ENCODE results near the gene EN2.

Gene EN2

GRCh38 chr7:155422151-155422550 lies 35.8 kb upstream of the EN2 start:
- H3K4me3 ChIP-seq (ENCODE audit: low read length) = no peak overlapping the region
- no peak for TF ChIP-seq ZNF274 (IDR thresholded peaks at IDR 0.05; ENCODE audit: low read depth, low read length)

- TF ChIP-seq ZNF274 (IDR thresholded peaks at IDR 0.05; ENCODE audit: low read depth, low read length) = no peak
- H3K4me3 ChIP-seq (ENCODE audit: low read length) = no peak overlapping the region
Observed at GRCh38 chr7:155422599-155423336, 35.2 kb upstream of the EN2 start.

- TF ChIP-seq ZNF274 (IDR thresholded peaks at IDR 0.05; ENCODE audit: low read depth, low read length) = no peak
- H3K4me3 ChIP-seq (ENCODE audit: low read length) = no peak overlapping the region
Observed at GRCh38 chr7:155423337-155424285, 34.3 kb upstream of the EN2 start.

GRCh38 chr7:155424301-155425010 lies 33.5 kb upstream of the EN2 start:
- TF ChIP-seq ZNF274 (IDR thresholded peaks at IDR 0.05; ENCODE audit: low read depth, low read length) = no peak
- H3K4me3 ChIP-seq (ENCODE audit: low read length) = no peak overlapping the region

GRCh38 chr7:155425011-155425340 lies 33.0 kb upstream of the EN2 start:
- no peak overlapping the region for H3K4me3 ChIP-seq (ENCODE audit: low read length)
- no peak for TF ChIP-seq ZNF274 (IDR thresholded peaks at IDR 0.05; ENCODE audit: low read depth, low read length)

- TF ChIP-seq ZNF274 (IDR thresholded peaks at IDR 0.05; ENCODE audit: low read depth, low read length) = no peak
- H3K4me3 ChIP-seq (ENCODE audit: low read length) = no peak overlapping the region
Observed at GRCh38 chr7:155425887-155426286, 32.0 kb upstream of the EN2 start.

- no peak overlapping the region for H3K4me3 ChIP-seq (ENCODE audit: low read length)
- TF ChIP-seq ZNF274 (IDR thresholded peaks at IDR 0.05; ENCODE audit: low read depth, low read length) = no peak
Observed at GRCh38 chr7:155426543-155427410, 31.2 kb upstream of the EN2 start.

GRCh38 chr7:155427411-155428038 lies 30.4 kb upstream of the EN2 start:
- no peak overlapping the region for H3K4me3 ChIP-seq (ENCODE audit: low read length)
- no peak for TF ChIP-seq ZNF274 (IDR thresholded peaks at IDR 0.05; ENCODE audit: low read depth, low read length)

- no peak overlapping the region for H3K4me3 ChIP-seq (ENCODE audit: low read length)
- no peak for TF ChIP-seq ZNF274 (IDR thresholded peaks at IDR 0.05; ENCODE audit: low read depth, low read length)
Observed at GRCh38 chr7:155428171-155428834, 29.6 kb upstream of the EN2 start.

GRCh38 chr7:155429651-155430050 lies 28.3 kb upstream of the EN2 start:
- TF ChIP-seq ZNF274 (IDR thresholded peaks at IDR 0.05; ENCODE audit: low read depth, low read length) = no peak
- H3K4me3 ChIP-seq (ENCODE audit: low read length) = no peak overlapping the region

GRCh38 chr7:155430606-155431005 lies 27.3 kb upstream of the EN2 start:
- TF ChIP-seq ZNF274 (IDR thresholded peaks at IDR 0.05; ENCODE audit: low read depth, low read length) = no peak
- no peak overlapping the region for H3K4me3 ChIP-seq (ENCODE audit: low read length)

- TF ChIP-seq ZNF274 (IDR thresholded peaks at IDR 0.05; ENCODE audit: low read depth, low read length) = no peak
- no peak overlapping the region for H3K4me3 ChIP-seq (ENCODE audit: low read length)
Observed at GRCh38 chr7:155431231-155431630, 26.7 kb upstream of the EN2 start.

GRCh38 chr7:155431711-155432110 lies 26.2 kb upstream of the EN2 start:
- TF ChIP-seq ZNF274 (IDR thresholded peaks at IDR 0.05; ENCODE audit: low read depth, low read length) = no peak
- no peak overlapping the region for H3K4me3 ChIP-seq (ENCODE audit: low read length)
